T1000 (cell line): ENCODE measurements around the gene GLIS2.
A peak's percentile ranks its signal among the peaks of the same experiment; 100 is the strongest.

ENCODE experiments used
- DNase-seq: peaks from one replicate; lab custom pipeline; 2025; ENCODE audit warnings: mixed read lengths; lab: John Stamatoyannopoulos, UW

Gene GLIS2

GRCh38 chr16:4371357-4372000, 55.6 kb downstream of the GLIS2 start, which contains the start of gene VASN:
VASN (plus strand) TSS chr16:4371848; CDS start chr16:4380878, 9,030 bp downstream.
- peak; percentile 83 for DNase-seq

- DNase-seq, result no peak
Observed at GRCh38 chr16:4372001-4372577, 56.2 kb downstream of the GLIS2 start.

GRCh38 chr16:4372578-4373355, 56.9 kb downstream of the GLIS2 start:
- peak; percentile 41 for DNase-seq

GRCh38 chr16:4373356-4373908, 57.6 kb downstream of the GLIS2 start:
- DNase-seq, result no peak

- peak; percentile 62 for DNase-seq
Observed at GRCh38 chr16:4373909-4374742, 58.3 kb downstream of the GLIS2 start.

GRCh38 chr16:4375717-4376116, 59.9 kb downstream of the GLIS2 start:
- peak; percentile 67 for DNase-seq

- peak; percentile 77 for DNase-seq
Observed at GRCh38 chr16:4376126-4376892, 60.4 kb downstream of the GLIS2 start.

- DNase-seq, result no peak
Observed at GRCh38 chr16:4376893-4377572, 61.2 kb downstream of the GLIS2 start.

GRCh38 chr16:4377573-4378154, 61.8 kb downstream of the GLIS2 start:
- DNase-seq, result no peak

GRCh38 chr16:4378161-4378666, 62.3 kb downstream of the GLIS2 start:
- DNase-seq, result no peak

- no peak for DNase-seq
Observed at GRCh38 chr16:4378999-4379690, 63.3 kb downstream of the GLIS2 start.

GRCh38 chr16:4380119-4381063, 64.5 kb downstream of the GLIS2 start:
- DNase-seq, result no peak

GRCh38 chr16:4381072-4381934, 65.4 kb downstream of the GLIS2 start:
- DNase-seq, result no peak

GRCh38 chr16:4381935-4382794, 66.3 kb downstream of the GLIS2 start:
- no peak for DNase-seq

GRCh38 chr16:4382795-4383357, 67.0 kb downstream of the GLIS2 start:
- DNase-seq, result no peak
